CD1c-positive myeloid dendritic cell (primary cell): ENCODE measurements around the gene EMILIN1.
"Not testable (repeated sequence)": the region's sequence is repeated elsewhere in the genome, so short reads cannot be mapped to it uniquely, and the experiment has no call there.

Experiments
- DNase-seq: peaks from one replicate; pipeline ENCODE4 v3.0.0-alpha.2; 2016; ENCODE audit errors: extremely low spot score

EMILIN1 gene

DNA sequence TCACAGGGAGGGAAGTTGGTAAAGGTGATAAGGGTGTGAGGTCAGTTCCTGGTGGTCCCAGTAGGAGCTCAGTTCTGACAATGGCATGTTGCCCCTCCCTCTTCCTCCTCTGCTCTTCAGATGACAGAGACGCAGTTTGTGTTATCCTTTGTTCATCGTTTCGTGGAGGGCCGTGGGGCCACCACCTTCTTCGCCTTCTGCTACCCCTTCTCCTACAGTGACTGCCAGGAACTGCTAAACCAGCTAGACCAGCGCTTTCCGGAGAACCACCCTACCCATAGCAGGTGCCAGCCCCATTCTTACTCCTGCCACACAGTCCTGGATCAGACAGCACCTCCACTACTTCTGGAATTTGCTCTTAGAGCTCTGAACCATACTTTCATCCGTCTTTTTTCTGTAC, 24.6 kb upstream of the EMILIN1 start:
- DNase-seq: no peak

DNA sequence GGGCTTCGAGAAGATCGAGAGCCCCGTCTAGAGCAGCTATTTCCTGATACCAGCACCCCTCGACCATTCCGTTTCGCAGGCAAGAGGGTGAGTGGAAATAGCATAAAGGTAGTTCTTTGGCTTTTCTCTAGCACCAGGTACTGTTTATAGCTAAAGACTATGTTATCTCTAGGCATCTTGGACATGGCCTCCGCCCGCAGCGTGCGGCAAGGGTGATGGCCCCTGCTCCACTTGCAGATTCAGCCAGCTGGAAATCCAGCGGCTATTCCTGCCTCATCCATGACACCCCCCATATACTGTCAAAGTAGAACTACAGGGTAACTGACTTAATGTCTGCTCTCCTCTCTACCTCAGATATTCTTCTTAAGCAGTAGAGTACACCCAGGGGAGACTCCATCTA, 23.7 kb upstream of the EMILIN1 start:
- no peak for DNase-seq

DNA sequence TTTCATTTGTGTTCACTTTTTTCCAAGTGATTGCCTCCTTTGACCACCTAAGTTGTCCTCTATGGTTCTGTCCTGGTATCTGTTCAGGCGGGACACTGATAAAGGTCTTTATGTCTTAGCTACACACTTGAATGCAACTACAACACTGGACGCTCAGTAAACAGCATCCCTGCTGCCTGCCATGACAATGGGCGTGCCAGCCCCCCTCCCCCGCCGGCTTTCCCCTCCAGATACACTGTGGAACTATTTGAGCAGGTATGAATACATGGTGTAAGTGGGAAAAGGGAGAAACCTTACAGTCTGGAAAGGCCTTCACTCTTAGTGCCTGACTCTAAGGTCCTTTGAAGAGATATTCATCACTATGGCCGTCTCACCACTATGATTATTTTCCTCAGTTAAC, 21.2 kb upstream of the EMILIN1 start:
- DNase-seq: no peak

DNA sequence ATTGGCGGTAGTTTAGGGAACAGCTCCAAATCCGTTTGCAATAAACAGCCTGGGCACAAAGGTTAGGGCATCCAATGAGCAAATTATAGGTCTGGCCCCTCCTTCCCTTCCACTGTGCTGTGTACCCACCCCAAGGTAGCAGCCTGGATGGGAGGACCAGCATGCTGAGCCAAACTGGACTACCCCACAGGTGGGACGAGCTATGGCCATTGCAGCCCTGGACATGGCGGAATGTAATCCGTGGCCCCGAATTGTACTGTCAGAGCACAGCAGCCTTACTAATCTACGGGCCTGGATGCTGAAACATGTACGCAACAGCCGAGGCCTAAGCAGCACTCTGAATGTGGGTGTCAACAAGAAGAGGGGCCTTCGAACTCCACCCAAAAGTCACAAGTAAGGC, 20.2 kb upstream of the EMILIN1 start:
- DNase-seq: no peak

DNA sequence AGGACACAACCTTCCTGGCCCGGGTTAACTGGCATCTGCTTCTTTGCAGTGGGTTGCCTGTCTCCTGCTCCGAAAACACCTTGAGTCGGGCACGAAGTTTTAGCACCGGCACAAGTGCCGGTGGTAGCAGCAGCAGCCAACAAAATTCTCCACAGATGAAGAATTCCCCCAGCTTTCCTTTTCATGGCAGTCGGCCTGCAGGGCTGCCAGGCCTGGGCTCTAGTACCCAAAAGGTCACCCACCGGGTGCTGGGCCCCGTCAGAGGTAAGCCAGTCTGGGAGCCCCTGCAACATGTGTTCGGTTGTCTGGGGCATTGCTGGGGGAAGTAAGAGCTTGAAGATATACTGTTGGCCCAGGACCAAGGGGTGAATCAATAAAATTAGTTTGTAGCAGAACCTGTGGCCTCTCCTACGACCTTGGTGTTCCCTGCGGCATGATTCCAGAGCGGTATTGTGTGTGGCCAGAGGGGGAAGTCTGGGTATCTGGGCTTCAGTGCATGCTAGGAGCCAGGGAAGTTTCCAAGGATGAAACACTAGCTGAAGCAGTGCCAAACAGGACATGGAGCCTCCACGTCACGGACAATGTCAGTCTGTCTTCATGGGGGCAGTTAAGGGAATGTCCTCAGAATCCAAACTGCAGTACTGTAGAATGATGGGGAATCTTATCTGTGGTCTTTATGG, 19.1 kb upstream of the EMILIN1 start:
- DNase-seq: no peak

DNA sequence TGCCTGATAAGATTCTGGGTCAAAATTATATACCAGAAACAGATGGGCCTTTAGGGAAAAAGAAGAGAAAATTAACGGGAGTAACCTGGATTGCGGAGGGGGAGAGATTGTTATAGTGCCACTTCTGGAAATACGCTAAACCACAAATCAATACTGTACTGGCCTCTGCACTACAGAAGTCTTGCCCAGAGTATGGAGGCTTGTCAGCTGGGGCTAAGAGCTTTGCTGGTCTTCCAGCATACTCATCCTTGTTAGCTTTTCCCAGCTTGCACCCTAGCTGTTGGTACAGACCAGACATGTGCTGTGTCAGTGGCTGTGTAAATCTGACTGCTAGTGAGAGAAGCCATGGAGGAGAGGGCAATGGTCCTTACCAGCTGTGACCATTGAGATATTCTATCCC, 18.1 kb upstream of the EMILIN1 start:
- no peak for DNase-seq

DNA sequence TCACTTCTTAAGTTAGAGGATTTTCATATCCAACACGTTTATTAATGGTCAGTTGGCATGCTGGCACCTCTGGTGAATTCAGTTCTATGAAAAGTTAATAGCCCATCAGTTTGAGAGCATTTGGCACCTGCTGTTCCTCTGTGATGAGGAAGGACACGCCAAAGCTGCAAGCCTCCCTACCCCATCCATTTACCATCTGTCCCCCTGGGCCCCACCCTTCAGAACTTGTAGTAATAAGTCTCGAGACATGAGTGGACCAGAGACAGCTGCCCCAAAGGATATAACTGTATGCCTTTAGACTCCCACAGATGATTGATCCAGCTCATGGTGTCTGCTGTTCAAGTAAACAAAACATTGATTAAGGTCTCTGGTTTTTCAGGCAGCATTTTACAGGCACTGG, 13.3 kb upstream of the EMILIN1 start:
- DNase-seq: no peak

DNA sequence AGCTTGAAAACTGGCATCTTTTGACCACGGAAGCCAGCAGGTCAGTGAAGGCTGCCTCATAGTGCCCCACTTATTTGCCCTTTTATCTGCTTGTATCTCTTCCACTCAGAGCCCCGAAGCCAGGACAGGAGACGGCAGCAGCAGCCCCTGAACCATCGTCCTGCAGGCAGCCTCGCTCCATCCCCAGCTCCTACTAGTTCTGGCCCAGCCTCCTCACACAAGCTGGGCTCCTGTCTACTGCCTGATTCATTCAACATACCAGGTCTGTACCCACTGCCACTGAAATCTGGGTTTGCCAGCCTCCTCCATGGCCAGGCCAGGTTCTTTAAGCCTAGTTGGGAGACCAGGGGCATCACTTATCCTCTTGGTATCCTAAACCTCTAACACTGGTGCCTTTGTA, 11.0 kb upstream of the EMILIN1 start:
- no peak for DNase-seq

DNA sequence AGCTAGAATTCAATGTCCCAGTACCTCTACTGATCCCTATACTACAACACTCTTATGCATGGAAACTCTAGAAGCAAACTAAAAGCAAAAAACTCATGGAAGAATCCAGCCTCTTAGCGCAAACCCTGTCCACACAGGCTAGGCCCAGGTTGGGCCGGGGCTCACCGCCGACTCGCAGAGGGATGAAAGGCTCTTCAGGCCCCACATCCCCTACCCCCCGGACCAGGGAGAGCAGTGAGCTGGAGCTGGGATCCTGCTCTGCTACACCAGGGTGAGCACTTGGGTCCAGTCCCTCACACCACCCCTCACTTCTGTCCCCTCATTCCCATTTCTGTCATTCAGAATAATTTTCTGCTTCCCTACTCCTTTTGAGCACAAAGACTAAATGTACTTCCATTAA, 9.0 kb upstream of the EMILIN1 start:
- DNase-seq: no peak

DNA sequence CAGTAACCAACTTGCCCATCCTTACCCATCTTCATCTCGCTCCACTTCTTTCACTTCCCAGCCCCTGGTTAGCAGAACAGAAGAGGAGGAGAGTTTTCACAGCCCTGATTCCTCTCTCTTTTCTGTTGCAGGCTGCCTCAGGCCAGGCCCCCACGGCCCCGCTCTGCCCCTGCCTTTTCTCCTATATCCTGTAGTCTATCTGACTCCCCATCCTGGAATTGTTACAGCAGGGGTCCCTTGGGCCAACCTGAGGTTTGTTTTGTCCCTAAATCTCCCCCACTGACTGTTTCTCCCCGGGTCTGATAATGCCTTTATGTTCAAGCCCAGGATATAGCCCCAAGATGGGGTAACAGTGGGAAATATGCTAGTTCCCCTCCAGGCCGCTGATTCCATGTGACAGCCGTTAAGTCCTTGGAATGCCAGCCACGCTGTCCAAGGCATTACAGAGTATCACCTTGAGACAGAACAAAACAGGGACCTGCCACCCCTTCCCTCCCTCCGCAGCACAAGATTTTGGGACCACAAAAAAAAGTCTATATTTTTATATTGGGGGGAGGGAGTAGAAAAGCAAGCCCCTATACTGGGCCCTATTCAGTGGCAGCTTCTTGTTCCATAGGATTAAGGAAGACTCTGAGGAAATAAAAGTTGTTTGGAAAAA, 8.3 kb upstream of the EMILIN1 start:
- DNase-seq: no peak

DNA sequence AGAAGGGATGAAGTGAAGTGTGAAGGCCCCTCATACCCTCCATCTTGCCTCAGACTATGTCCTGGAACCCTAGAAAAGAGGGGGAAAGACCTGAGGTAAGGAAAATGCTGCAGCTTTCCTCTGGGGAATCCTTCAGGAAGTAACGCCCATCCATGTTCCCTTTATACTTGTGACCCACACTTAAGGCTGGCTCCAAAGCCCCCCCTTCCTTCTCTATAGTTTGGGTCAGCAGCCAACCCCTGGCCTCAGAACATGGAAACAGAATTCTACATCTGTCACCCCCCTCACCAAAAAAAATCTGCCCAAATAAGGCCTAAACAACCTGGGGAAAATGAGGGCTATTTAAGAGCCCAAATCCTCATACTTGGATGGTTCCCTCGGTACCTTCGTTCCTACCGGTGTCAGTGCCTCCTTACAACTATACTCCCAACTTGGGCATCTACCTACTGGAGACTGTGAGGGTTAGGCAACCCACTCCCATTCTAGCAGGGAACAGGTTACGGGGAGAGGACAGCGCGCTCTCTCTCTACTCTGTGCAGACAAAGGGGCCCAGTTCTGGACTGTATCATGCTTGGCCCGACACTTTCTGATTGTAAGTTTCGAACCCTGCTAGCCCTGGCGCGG, 7.7 kb upstream of the EMILIN1 start:
- DNase-seq: no peak

DNA sequence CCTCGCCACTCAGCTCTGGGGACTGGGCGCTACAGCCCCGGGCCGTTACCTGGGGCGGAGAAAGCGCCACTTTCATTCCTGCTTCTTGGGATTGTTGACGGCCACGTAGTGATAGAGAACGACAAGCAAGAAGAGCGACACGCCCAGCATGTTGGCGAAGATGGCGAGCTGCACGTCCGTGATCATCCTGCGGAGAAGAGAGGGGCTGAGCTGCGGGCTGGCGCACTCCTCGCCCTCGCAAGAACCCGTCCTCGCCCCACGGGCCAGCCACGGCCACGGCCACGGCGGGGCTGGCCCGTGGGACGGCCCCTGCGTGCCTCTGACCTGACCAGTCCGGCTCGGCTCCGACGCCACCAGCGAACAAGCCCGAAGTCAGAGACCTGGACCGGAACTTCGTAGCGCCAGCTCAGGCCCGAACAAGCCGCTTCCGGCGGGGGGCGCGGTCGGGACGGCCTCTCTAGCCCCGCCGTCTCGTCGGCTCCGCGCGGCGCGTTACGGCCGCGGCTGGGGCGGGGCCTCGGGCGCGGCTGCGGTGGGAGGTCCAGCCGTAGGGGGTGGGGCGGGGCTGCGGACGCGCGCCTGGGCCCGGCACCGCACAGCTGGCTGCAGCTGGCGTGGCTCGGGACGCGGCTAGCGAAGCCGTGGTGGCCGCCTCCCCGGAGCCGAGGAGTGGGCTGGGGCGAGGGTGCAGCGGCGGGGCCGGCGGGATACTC, 7.0 kb upstream of the EMILIN1 start, which contains the start of gene OST4:
OST4 (minus strand) TSS at position 378 of the 713 bp plus-strand sequence.
- peak; percentile 97 for DNase-seq

DNA sequence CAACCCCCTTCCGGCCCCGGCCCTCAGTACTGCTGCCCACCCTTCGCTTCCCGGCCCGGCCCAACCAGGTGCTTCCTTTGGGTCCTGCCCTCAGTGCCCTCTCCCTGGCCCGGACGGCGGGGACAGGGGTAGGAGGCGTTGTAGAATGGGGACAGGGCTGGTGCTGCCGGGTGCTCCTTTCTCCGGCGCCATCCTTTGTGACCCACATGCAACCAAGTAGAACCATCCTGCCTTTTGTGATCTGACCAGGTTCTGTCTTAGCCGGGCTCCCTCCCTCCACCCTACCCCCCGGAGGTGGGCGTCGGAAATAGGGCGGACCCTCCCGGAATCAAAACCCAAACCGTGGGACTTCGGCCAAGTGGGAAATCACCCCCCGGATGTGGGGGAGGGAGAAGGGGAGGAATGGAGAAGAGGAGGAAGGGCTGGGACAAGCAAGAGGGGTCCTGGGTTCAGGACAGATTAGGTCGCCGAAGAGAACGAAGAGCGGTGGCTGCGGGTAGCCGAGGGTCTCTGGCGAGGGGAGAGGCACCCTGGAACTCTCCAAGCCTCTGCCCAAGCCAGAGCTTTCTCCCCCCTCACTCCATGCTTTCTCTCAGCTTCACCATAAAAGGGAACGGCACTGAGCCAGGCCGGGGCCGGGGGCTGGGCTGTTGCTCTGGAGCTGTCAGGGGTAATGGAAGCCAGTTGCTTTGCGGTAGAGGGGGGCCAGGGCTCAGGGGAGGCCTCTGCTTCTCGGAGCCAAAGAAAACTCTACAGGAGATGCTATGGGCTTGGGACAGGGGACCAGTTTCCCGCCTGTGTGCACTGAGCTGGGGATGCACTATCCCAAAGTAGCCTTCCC, 6.2 kb upstream of the EMILIN1 start:
- DNase-seq: no peak

DNA sequence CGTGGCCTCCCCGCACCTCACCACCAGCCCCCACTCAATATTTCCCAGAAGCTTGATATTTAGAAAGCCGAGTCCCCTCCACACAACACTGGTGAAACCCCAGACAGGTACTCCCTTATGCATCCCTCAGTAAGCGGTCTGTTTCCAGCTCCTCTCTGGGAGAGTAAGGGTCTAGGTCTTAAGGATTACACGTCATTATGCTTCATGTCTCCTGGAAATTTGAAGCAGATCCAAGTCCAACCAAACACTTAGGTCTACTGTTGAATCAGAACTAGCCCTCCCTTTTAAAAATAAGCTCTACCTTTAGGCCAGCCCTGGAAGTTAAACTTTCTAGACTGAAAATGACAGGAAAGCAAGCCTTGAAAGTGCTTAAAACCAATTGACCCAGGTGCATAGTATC, 5.5 kb upstream of the EMILIN1 start:
- no peak for DNase-seq

DNA sequence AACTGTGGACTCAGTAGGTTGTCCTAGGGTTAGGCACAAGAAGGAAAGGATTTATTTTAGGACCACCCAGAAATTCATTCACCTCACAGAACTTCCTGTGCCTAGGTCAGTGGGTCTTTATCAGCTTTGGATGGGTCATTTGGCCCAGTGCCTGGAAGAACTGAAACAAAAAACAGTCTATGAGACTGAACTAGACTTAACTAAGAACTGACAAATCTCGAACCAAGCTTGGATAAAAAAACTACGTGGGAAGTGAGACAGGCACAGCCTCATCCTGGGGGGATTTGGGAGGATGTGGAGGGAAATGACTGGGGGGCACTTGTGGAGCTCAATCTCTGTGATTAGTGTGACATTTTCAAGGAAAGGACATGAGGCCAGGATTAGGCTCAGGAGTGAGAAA, 4.6 kb upstream of the EMILIN1 start:
- DNase-seq: no peak

DNA sequence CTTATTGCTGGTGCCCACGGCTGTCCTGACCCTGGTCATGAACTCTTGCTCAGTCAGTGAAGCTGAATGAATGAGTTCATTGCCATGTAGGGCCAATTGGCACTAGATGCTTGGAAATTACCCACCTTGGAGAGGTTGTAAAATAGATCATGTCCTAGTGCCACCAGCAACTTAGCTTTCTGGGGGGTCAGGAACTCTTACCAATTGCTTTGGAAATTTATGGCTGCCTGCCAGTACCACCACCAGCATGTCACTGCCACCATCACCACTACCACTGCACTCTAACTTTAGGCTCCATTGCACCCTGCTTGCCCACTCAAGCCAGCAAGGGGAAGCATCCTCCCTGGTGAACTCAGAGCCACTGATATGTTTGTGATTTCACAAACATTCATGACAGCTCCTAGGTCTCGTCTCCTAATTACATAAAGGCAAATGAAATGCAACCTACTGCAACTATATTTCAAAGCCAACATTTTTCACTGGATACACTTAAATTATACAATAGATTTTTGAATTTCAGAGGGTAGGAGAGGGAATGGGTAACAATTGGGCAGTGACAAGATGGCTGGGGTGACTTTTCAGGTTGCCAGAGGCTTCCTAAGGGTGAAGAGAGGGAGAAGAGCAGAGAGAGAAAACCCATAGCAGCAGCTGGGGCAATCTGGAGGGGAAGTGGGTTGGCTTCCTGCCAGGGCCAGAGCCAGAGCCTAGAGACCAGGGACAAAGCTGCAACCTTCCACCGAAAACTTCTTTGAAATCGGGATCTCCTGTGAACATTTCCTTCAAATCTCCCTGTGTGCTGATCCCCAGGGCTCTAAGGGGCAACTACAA, 3.5 kb upstream of the EMILIN1 start:
- DNase-seq: peak; percentile 40

DNA sequence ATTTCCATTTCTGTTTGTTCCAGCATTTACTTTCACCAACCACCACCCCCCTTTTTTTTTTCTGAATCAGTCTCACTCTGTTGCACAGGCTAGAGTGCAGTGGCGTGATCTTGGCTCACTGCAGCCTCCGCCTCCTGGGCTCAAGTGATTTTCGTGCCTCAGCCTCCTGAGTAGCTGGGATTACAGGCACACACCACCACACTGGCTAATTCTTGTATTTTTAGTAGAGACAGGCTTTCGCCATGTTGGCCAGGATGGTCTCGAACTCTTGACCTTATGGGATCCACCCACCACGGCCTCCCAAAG, 2.9 kb upstream of the EMILIN1 start:
- not testable (repeated sequence) for DNase-seq

DNA sequence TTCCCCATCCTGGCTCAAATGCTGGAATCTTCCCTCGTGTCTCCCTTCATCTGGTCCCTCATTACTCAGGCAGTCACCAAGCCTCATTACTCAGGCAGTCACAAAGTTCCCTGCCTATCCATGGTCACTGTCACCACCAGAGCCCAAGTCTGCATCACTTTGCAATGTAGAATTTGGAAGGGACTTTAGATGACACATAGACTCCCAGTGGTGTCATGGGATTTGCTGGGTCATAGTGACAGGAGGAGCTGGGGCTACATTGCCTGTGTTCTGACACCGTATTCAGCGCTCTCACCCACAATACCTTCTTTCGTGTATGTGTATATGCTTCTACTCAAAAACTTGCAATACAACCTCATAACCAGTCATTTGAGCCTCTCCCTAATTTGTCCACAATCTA, 2.1 kb upstream of the EMILIN1 start:
- peak; percentile 27 for DNase-seq

DNA sequence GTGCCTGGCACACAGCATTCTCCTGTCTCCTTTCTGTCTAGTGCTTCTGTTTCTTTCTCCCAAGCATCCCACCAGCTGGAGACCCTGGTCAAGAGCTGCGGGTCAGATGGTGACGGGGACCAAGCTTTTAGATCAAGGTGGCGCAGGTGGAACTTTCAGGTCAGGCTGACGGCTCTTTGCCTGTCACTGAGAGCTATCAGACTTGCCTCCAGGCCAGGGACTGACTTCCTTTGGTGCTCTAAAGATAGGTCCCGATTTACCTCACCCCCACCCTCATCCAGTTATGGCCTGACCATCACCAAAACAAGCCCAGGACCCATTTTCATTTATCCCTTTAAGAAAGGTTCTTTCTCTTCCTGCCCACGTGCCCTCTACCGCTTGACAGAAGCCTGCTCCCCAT, 1.2 kb upstream of the EMILIN1 start:
- no peak for DNase-seq

DNA sequence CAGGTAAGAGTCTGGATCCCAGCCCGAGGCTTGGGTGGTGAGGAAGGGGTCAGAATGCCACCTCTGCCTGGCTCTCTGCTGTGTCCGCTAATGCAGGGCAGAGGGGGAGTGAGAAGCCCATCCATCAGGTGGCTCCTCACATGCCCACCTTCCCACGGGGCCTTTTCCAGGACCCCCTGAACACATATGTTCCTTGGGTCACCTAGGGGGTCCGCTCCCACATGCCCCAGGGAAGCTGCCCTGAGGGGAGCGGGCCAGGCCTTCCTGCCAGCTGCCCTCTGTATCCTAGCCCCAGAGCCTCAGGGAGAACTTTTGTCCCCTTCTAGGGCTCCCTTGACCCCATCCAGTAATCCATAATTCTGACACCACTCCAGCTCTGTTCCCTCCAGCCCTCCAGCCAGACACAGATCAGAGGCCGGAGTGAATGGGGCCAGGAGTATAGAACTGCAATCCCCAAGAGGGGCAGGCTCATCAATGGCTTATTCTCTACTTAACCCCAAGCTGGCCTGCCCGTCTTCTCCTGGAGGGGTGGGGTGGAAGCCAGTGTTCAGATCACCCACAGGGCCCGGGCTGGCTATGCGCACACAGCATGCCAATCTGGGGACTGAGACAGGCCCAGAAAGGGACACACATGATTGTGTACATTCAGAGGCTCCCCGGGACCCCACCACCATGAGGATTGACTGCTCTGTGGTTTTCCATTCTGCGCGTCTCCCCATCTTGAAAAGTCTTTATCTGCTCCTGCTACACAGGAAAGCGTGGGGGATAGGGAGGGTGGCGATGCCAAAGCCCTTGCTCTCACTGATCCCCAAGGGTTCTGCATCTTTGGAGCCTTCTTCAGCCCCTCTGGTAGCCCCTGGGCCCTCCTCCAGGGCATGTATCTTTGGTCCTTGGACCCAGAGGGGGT, 1.1 kb downstream of the EMILIN1 start:
- DNase-seq: no peak
